Measurements from ENCODE around the gene ALDH16A1.

Gene ALDH16A1

GRCh38 chr19:49507803-49508494 lies 54.9 kb downstream of the ALDH16A1 start:
- in situ Hi-C loops (cut with HindIII; ENCODE audit: low sequenced_read_pairs): no loop called here

GRCh38 chr19:49512970-49513745 lies 60.1 kb downstream of the ALDH16A1 start:
- in situ Hi-C loops (cut with HindIII; ENCODE audit: low sequenced_read_pairs): loop anchor here (10.0 kb wide), 1 partner anchor 52 kb away; no protein-coding TSS in a partner anchor

GRCh38 chr19:49513746-49514118 lies 60.7 kb downstream of the ALDH16A1 start:
- in situ Hi-C loops (cut with HindIII; ENCODE audit: low sequenced_read_pairs): loop anchor here (10.0 kb wide), 1 partner anchor 51 kb away; no protein-coding TSS in a partner anchor

- in situ Hi-C loops (cut with HindIII; ENCODE audit: low sequenced_read_pairs): loop anchor here (10.0 kb wide), 1 partner anchor 51 kb away; no protein-coding TSS in a partner anchor
Observed at GRCh38 chr19:49514151-49514550, 61.1 kb downstream of the ALDH16A1 start.

- in situ Hi-C loops (cut with HindIII; ENCODE audit: low sequenced_read_pairs): loop anchor here (10.0 kb wide), 1 partner anchor 49 kb away; no protein-coding TSS in a partner anchor
Observed at GRCh38 chr19:49515767-49516166, 62.7 kb downstream of the ALDH16A1 start.

GRCh38 chr19:49518033-49518432 lies 65.0 kb downstream of the ALDH16A1 start:
- in situ Hi-C loops (cut with HindIII; ENCODE audit: low sequenced_read_pairs): loop anchor here (10.0 kb wide), 1 partner anchor 47 kb away; no protein-coding TSS in a partner anchor
